Fibroblast of mammary gland (primary cell): ENCODE measurements around the gene TRIM3.
A peak's percentile ranks its signal among the peaks of the same experiment; 100 is the strongest.

Experiments
- DNase-seq: peaks from one replicate; pipeline ENCODE4 v3.0.0-alpha.2; 2010; ENCODE audit warnings: low read depth
- H3K4me3 ChIP-seq: 2 replicates; pipeline ENCODE4 v1.5.1; 2011; ENCODE audit warnings: low read depth, mild to moderate bottlenecking, low read length, moderate library complexity; ENCODE audit not compliant: control insufficient read depth
- TF ChIP-seq, protein P1 (sequence below): conservative IDR thresholded peaks from 2 replicates; pipeline ENCODE4 v1.5.1; 2011; ENCODE audit warnings: low read depth, low read length, inconsistent platforms; ENCODE audit not compliant: control insufficient read depth, insufficient read depth

The TRIM3 gene

DNA sequence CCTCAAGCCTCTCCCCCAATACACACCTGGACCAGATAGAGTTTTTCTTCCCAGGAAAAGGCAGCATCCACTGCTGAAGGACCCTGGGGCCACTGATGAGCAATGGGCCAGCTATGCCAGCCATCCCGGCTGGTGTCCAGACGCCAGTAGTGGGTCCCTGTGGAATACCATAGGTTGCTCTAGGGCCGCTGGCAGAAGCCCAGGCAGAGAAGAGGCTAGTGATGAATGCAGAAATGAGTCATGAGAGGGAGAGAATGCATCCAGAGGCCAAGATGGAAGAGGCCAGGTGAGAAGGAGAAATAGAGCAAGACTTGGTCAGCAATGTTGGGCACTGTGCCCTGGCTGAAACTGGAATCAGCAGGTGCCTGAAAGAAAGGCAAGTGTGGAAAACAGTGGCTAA lies 41.9 kb downstream of the TRIM3 start:
- no peak overlapping the region for H3K4me3 ChIP-seq
- TF ChIP-seq, protein P1, sequence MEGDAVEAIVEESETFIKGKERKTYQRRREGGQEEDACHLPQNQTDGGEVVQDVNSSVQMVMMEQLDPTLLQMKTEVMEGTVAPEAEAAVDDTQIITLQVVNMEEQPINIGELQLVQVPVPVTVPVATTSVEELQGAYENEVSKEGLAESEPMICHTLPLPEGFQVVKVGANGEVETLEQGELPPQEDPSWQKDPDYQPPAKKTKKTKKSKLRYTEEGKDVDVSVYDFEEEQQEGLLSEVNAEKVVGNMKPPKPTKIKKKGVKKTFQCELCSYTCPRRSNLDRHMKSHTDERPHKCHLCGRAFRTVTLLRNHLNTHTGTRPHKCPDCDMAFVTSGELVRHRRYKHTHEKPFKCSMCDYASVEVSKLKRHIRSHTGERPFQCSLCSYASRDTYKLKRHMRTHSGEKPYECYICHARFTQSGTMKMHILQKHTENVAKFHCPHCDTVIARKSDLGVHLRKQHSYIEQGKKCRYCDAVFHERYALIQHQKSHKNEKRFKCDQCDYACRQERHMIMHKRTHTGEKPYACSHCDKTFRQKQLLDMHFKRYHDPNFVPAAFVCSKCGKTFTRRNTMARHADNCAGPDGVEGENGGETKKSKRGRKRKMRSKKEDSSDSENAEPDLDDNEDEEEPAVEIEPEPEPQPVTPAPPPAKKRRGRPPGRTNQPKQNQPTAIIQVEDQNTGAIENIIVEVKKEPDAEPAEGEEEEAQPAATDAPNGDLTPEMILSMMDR = no peak
- peak; percentile 86 for DNase-seq

DNA sequence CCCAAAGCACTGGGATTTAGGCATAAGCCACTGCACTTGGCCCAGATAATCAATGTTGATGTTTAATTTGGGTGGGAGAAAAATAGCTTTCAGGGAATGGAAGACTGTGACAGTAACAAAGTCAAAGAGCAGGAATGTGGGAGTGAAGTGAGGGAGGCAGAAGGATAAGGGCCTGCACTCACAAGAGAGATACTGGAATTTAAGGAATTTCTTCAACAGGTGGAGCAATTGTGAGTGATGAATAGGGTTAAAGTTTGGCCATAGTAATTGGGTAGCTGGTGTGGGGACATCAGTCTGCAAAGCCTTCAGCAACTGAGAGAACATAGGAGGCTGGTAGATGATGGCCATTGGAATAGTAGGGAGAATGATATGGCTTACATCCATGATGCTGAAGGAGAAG lies 46.2 kb downstream of the TRIM3 start:
- no peak overlapping the region for H3K4me3 ChIP-seq
- DNase-seq = no peak
- TF ChIP-seq, protein P1 = no peak

DNA sequence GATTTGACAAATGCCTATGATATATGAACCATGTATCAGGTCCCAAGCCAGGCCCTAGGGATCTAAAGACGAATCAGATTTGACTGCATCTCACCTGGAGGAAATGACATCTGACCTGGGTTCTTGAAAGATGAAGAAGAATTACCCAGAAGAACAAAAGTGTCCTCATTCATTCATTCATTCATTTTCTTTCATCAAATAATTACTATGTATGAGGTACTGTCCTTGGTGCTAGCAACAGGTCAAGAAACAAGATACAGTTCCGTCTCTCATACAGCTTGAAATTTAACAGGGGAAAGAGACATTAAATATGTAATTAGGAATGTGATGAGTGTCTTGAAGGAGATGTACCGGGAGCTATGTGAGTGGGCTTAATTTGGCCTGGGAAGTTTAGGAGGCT lies 53.1 kb downstream of the TRIM3 start:
- TF ChIP-seq, protein P1 = no peak
- DNase-seq = no peak

DNA sequence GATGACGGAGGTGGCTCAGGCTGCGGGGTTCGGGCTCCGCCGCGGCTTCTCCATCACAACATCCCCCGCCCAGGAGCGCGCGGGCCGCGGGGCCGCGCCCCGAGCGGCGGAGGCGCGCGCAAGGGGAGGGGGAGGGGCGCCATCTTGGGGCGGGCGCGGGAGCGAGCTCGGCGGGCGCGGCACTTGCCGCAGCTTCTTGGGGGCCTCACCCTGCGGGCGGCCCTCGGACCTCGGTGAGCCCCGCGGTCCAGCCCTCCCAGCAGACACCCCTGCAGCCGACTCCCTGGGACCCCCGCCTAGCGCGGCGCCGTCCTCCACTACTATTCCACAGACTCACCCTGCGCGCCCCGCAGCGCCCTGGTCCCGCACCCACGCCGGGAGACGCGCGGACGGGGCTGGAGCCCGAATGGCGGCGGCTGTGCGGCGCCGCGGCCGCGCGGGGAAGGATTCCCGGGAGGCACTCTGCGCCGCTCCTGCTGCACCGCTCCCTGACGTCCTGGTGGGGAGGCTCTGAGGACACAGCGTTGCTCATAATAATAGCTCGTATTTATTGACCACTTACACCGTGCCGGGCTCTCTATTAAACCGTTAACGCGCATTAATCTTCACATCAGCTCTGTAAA lies 54.6 kb downstream of the TRIM3 start, which contains the start of gene APBB1:
APBB1 (minus strand) TSS at position 86 of the 623 bp plus-strand sequence. CDS start 7,747 bp downstream, outside the sequence.
- peak; percentile 46 for DNase-seq
- peak within 1 kb of the TSS; percentile 63 for H3K4me3 ChIP-seq
- TF ChIP-seq, protein P1 = no peak

More for the DNA sequence above, 53.1 kb downstream of the TRIM3 start:
- no peak overlapping the region for H3K4me3 ChIP-seq

DNA sequence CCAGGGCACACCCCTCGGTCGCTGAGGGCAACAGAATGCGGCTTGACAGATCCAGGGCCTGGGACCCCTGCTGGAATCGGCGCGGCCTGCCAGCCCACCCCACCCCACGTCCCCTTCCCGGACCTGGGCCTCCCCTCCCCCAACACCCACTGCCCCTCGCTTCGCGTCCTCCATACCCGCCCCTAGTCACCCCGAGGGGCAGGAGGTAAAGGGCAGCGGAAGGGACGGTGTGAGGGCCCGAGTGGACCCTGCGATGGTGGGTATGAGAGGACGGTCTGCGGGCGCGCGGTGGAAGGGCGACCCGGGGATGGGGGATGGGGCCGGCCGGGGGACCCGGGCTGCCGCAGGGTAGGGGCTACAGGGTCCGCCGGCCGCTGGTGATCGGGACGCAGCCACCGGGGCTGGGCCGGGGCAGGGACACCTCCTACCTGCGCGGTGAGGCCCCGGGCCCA lies 55.2 kb downstream of the TRIM3 start:
- TF ChIP-seq, protein P1 = no peak
- peak overlapping the region; percentile 63 for H3K4me3 ChIP-seq
- DNase-seq = no peak

DNA sequence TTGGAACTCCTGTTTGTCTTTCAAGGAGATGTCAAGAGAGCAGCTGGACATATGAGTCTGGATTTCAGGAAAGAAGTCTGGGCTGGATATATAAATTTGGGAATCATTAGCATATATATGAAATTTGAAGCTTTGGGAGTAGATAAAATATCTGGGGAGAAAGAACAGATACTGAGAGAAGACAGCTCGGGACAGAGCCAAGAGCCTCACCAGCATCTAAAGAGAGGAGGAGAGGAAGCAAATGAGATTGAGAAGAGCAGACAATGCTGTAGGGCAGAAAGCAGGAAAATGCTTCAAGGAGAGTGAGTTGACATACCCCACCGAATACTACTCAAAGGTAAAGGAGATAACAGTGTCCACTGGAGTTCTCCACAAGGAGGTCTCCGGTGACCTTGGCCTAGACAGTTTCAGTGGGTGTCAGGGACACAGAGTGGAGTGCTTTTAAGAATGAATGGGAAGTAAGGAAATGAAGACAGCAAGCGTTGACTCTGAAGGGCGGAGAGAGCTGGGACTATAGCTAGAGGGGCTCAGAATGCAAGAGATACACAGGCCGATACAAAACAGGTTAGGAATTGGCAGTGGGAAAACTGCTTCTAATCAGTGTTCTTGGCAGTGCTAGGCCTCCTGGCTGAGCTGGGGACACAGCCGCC lies 55.7 kb downstream of the TRIM3 start:
- TF ChIP-seq, protein P1 = no peak
- DNase-seq = no peak
- H3K4me3 ChIP-seq = peak overlapping the region; percentile 63
